ENCODE data around the gene DVL3. TPM values are rescaled to one million over a fixed set of nuclear protein-coding genes. Genes with fewer than 3 reads are reported as not detected.
A peak's percentile ranks its signal among the peaks of the same experiment; 100 is the strongest.
"Not testable (repeated sequence)": the region's sequence is repeated elsewhere in the genome, so short reads cannot be mapped to it uniquely, and the experiment has no call there.

DVL3 gene
- total RNA-seq (10 to 100 TPM; 53.4 to 94.2 (median 70.9) TPM), polyA plus RNA-seq (10 to 100 TPM; 36.3 to 59.8 TPM)
- long read RNA-seq, donor 1, full-length matches to known transcripts: 39 of 70 reads
- long read RNA-seq, donor 1, partial matches to known transcripts: 15 of 70 reads
- long read RNA-seq, donor 1, other reads (novel, unspliced or antisense): 16 of 70 reads
- long read RNA-seq, donor 2, full-length matches to known transcripts: 8 of 38 reads
- long read RNA-seq, donor 2, partial matches to known transcripts: 6 of 38 reads
- long read RNA-seq, donor 2, other reads (novel, unspliced or antisense): 24 of 38 reads
- long read RNA-seq, donor 3, full-length matches to known transcripts: 38 of 79 reads
- long read RNA-seq, donor 3, partial matches to known transcripts: 10 of 79 reads
- long read RNA-seq, donor 3, other reads (novel, unspliced or antisense): 31 of 79 reads

GRCh38 chr3:184154885-184155643 lies at the start of gene DVL3:
Gene DVL3, plus strand, starts transcription at chr3:184155377. Its CDS starts 259 bp downstream, at chr3:184155636.
- intact Hi-C loops (cut with DNase I): loop anchor here in 5 of 10 donors (1.0 to 10.0 kb wide), 6 partner anchors 19 to 92 kb away; partner anchors contain the start of genes ALG3 (in 2 of the 5), AP2M1 (in 2 of the 5), EEF1AKMT4 (in 2 of the 5) and EIF2B5 (in 2 of the 5)
- peak within 1 kb of the TSS; percentile 63 to 99 (median 90) for H3K4me3 ChIP-seq
- 1 to 2% (median 1%) methylated on average over 15 to 84 of the region's 84 CpGs for WGBS, 4 donors
- H3K9me3 ChIP-seq: no peaks in the 10 kb centered on the region
- TF ChIP-seq POLR2A (IDR thresholded peaks at IDR 0.05) (peak in 1 of 2 donors; percentile 49), CTCF (IDR thresholded peaks at IDR 0.05) (no peak)
- no peaks in the 10 kb centered on the region for H3K27me3 ChIP-seq
- H3K27ac ChIP-seq: peak within 1 kb of the TSS; percentile 73 to 98 (median 94)
- DNase-seq (peak; percentile 73 to 87 (median 82)), ATAC-seq (peak; percentile 53 to 92 (median 82))
- H3K4me1 ChIP-seq: peaks cover 2 to 55% (median 37%) of the 10 kb centered on the region in 12 donors
- no peaks in the 10 kb centered on the region for H3K36me3 ChIP-seq

GRCh38 chr3:184110316-184110725 lies 44.9 kb upstream of the DVL3 start:
- no peak for TF ChIP-seq POLR2A (IDR thresholded peaks at IDR 0.05)
- no peak for TF ChIP-seq CTCF (IDR thresholded peaks at IDR 0.05)
- Histone ChIP-seq H3K9me3 (no peaks in the 10 kb centered on the region), H3K27ac (no peak overlapping the region), H3K27me3 (peaks cover 0 to 3% (median 0%) of the 10 kb centered on the region in 9 donors), H3K36me3 (no peaks in the 10 kb centered on the region), H3K4me1 (no peaks in the 10 kb centered on the region), H3K4me3 (no peak overlapping the region)
- intact Hi-C loops (cut with DNase I): no loop called here
- WGBS, 4 donors: 45 to 48% (median 48%) methylated on average over 7 of the region's 7 CpGs
- no peak for ATAC-seq
- no peak for DNase-seq

GRCh38 chr3:184116017-184116416 lies 39.2 kb upstream of the DVL3 start:
- Histone ChIP-seq H3K36me3 (no peaks in the 10 kb centered on the region), H3K9me3 (no peaks in the 10 kb centered on the region), H3K27me3 (peaks cover 0 to 3% (median 0%) of the 10 kb centered on the region in 9 donors), H3K27ac (no peak overlapping the region), H3K4me3 (no peak overlapping the region), H3K4me1 (no peaks in the 10 kb centered on the region)
- ATAC-seq (no peak), DNase-seq (no peak)
- TF ChIP-seq POLR2A (IDR thresholded peaks at IDR 0.05) (no peak), CTCF (IDR thresholded peaks at IDR 0.05) (no peak)
- intact Hi-C loops (cut with DNase I): no loop called here
- 82 to 87% (median 85%) methylated on average over 4 of the region's 4 CpGs for WGBS, 4 donors

GRCh38 chr3:184117636-184118035 lies 37.5 kb upstream of the DVL3 start:
- H3K9me3 ChIP-seq: no peaks in the 10 kb centered on the region
- H3K4me1 ChIP-seq: no peaks in the 10 kb centered on the region
- TF ChIP-seq CTCF (IDR thresholded peaks at IDR 0.05) (no peak), POLR2A (IDR thresholded peaks at IDR 0.05) (no peak)
- H3K27me3 ChIP-seq: no peaks in the 10 kb centered on the region
- H3K27ac ChIP-seq: no peak overlapping the region
- intact Hi-C loops (cut with DNase I): no loop called here
- ATAC-seq (no peak), DNase-seq (no peak)
- H3K4me3 ChIP-seq: no peak overlapping the region
- no peaks in the 10 kb centered on the region for H3K36me3 ChIP-seq
- WGBS, 4 donors: 83 to 88% (median 87%) methylated on average over 6 of the region's 6 CpGs

- H3K36me3 ChIP-seq; H3K27me3 ChIP-seq; H3K27ac ChIP-seq; ATAC-seq; H3K4me3 ChIP-seq; intact Hi-C loops (cut with DNase I); H3K9me3 ChIP-seq; H3K4me1 ChIP-seq; DNase-seq: not testable (repeated sequence)
- WGBS, 4 donors: 94 to 98% (median 97%) methylated on average over 8 of the region's 8 CpGs
These were observed 34.1 kb upstream of the DVL3 start for GRCh38 chr3:184121031-184121430.

Data from heart left ventricle (tissue), 16 donors.